Keratinocyte (primary cell): ENCODE results near the gene ERCC6.

Experiments
- CTCF ChIP-seq, 3 experiments: IDR thresholded peaks in 1 of 3; conservative IDR thresholded peaks in 1 of 3; optimal IDR thresholded peaks in 1 of 3; 2 replicates in 2 of 3; 3 replicates in 1 of 3; pipeline versions ENCODE3 to v1.5.1; 2011; ENCODE audit warnings: low read length in 3 of 3, mild to moderate bottlenecking in 3 of 3, moderate library complexity in 2 of 3, control low read depth in 1 of 3, inconsistent platforms in 1 of 3; ENCODE audit not compliant: insufficient read depth in 2 of 3; ENCODE audit errors: extremely low read depth in 1 of 3
- EZH2 ChIP-seq: IDR thresholded peaks from one replicate; pipeline ENCODE4 v1.6.1; 2012; ENCODE audit warnings: inconsistent platforms, mild to moderate bottlenecking, low read length, moderate library complexity

- TF ChIP-seq EZH2 (no peak), CTCF (optimal IDR thresholded peaks at IDR 0.05 in 1 of 3, IDR thresholded peaks at IDR 0.05 in 1 of 3, conservative IDR thresholded peaks at IDR 0.05 in 1 of 3; ENCODE audit: extremely low read depth in 1 of 3, insufficient read depth in 2 of 3, low read length in 3 of 3) (no peak)
Observed at GRCh38 chr10:49516216-49516970, 22.5 kb downstream of the ERCC6 start.
